IPS-18a (cell line): ENCODE measurements around the gene CHD5.

Experiments
- H3K27ac ChIP-seq: one replicate; pipeline ENCODE4 v1.5.1; 2013; ENCODE audit warnings: low read length
- H3K27me3 ChIP-seq: one replicate; pipeline ENCODE4 v1.6.1; 2013; ENCODE audit warnings: mild to moderate bottlenecking, low read length; ENCODE audit not compliant: control insufficient read depth, insufficient read depth
- H3K36me3 ChIP-seq: one replicate; pipeline ENCODE4 v1.6.1; 2013; ENCODE audit warnings: low read depth, low read length; ENCODE audit not compliant: control insufficient read depth
- H3K4me1 ChIP-seq: one replicate; pipeline ENCODE4 v1.6.1; 2013; ENCODE audit warnings: low read depth, low read length; ENCODE audit not compliant: control insufficient read depth
- H3K4me3 ChIP-seq: one replicate; pipeline ENCODE4 v1.5.1; 2013; ENCODE audit warnings: low read length
- H3K9ac ChIP-seq: one replicate; pipeline ENCODE4 v1.6.1; 2013; ENCODE audit warnings: mild to moderate bottlenecking, low read length, moderate library complexity
- H3K9me3 ChIP-seq: one replicate; pipeline ENCODE4 v1.6.1; 2013; ENCODE audit warnings: low read depth, low read length; ENCODE audit not compliant: control insufficient read depth

The CHD5 gene

DNA sequence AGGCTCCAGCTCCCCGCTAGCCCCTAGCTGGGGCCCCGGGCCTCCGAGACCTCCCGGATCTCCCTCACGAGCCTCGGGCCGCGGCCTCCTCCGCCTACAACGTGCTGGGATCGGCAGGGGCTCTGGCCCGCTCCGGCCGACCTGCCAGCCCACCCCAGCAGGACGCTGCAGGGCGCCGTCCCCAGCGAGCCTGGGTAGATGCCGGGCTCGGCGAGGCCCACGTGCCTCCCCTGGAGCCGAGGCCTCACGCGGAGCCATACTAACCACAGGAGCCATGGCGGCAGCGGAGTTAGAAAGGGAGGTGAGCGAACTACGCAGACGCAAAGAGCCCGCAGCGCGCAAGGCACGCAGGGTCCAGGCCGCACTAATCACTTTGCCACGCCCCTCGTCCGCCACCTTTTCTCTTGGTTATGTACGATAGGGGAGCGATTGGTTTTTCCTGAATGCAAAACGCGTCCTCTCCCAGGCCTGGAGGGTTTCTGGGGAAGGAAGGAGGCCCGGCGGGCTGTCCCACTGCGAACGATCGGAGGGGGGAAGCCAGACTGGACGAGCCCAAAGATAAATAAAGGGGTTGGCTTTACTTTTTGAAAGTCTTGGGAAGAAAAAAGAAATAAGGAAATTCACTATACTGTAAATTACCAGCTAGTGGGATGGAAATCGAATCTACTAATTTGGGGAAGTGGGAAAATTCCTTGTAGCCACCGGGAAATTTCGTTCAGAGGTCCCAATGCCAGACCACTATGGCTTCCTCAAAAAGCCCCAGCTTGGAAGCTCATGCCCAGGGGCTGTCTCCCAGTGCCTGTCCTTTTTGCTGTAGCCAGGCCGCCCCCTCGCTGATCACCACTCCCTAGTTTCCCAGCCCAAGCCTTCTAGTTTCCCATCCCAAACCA is 19.4 kb upstream of the CHD5 start, which contains the start of gene RPL22:
RPL22 (minus strand) TSS at position 298 of the 890 bp plus-strand sequence; CDS start at position 276, 22 bp downstream.
- Histone ChIP-seq H3K27me3 (no peaks in the 10 kb centered on the region), H3K27ac (peak within 1 kb of the TSS; percentile 80), H3K9ac (peak within 1 kb of the TSS; percentile 93), H3K9me3 (no peaks in the 10 kb centered on the region), H3K4me3 (peak within 1 kb of the TSS; percentile 86), H3K36me3 (peaks cover 21% of the 10 kb centered on the region), H3K4me1 (peaks cover 17% of the 10 kb centered on the region)

DNA sequence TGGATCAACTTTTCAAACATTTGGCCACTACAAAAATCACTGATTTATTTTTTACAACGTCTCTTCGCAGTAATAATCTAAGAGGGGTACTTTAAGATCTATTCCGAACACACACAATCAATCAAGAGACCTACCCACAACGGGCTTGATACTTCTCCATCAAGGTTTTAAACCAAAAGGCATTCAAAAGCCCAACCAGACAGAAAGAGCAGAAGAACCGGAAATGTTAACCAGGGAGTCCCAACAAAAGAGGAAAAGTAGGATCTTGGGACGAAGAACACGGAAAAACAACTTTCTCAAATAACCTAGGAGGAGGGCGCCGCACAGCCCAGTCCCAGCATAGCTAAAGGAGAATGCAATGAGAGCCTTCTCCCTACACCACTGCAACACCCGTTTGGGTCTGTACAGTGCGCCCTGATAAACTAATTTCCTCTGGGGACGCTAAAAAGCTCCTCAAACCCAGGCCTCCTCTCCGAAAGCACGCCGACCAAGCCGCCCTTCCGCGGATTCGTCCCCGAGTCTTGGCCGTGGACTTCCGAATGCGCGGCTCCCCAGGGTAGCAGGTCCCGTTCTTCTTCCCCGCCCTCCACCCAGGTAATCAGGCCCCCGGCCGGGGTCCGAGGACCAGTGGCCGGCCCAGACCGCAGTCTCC is 18.7 kb upstream of the CHD5 start:
- Histone ChIP-seq H3K27me3 (no peaks in the 10 kb centered on the region), H3K4me3 (peak overlapping the region; percentile 86), H3K4me1 (peaks cover 17% of the 10 kb centered on the region), H3K9me3 (no peaks in the 10 kb centered on the region), H3K27ac (peak overlapping the region; percentile 61), H3K9ac (peak overlapping the region; percentile 93), H3K36me3 (peaks cover 29% of the 10 kb centered on the region)

DNA sequence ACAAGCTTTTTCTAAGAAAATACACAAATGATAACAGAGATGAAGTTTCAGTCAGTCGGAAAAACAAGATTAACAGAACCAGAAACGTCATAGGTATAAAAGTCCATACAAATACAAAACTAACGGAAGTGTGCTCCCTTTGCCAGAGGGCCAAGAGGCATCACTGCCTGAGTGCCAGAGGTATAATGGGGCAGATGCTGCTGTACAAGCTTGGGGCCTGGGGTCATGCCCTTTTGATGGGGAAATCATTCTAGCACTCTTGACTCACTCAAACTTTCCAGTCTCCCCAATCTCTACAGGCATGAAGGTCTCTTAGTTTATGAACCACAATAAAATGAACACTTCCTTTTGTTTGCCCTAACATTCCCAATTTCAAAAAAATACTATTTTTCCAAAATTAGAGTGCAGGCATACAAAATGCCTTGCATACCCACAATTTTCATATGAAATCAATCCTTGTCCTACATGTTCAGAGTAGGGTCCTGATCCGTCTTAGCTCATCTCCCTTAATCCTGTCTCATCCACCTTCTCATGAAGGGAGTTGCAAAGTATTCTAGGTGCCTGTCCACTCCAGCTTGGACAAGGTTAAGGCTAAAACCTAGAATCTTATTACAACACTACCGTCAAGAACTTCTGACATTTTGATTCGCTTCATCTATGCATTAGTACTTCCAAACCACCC is 17.8 kb upstream of the CHD5 start:
- H3K9ac ChIP-seq, result peak overlapping the region; percentile 93
- H3K27me3 ChIP-seq, result no peaks in the 10 kb centered on the region
- peaks cover 17% of the 10 kb centered on the region for H3K4me1 ChIP-seq
- peaks cover 38% of the 10 kb centered on the region for H3K36me3 ChIP-seq
- H3K27ac ChIP-seq, result peak overlapping the region; percentile 2
- no peaks in the 10 kb centered on the region for H3K9me3 ChIP-seq
- peak overlapping the region; percentile 86 for H3K4me3 ChIP-seq

DNA sequence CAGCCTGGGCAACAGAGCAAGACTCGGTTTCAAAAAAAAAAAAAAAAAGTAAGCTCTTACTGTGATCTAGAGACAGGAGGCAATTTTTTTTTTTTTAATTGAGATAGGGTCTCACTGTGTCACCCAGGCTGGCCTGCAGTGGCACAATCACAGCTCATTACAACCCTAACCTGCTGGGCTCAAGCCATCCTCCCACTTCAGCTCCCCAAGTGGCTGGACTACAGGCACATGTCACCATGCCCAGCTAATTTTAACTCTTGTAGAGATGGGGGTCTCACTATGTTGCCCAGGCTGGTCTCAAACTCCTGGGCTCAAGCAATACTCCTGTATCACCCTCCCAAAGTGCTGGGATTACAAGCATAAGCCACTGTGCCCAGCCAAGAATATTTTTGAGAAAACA is 11.8 kb upstream of the CHD5 start:
- Histone ChIP-seq H3K4me1 (no peaks in the 10 kb centered on the region), H3K4me3 (no peak overlapping the region), H3K27ac (no peak overlapping the region), H3K9me3 (no peaks in the 10 kb centered on the region), H3K9ac (no peak overlapping the region), H3K27me3 (no peaks in the 10 kb centered on the region), H3K36me3 (peaks cover 78% of the 10 kb centered on the region)

- H3K27me3 ChIP-seq, result no peaks in the 10 kb centered on the region
- no peak overlapping the region for H3K27ac ChIP-seq
- peaks cover 5% of the 10 kb centered on the region for H3K4me1 ChIP-seq
- peaks cover 70% of the 10 kb centered on the region for H3K36me3 ChIP-seq
- no peaks in the 10 kb centered on the region for H3K9me3 ChIP-seq
- H3K9ac ChIP-seq, result no peak overlapping the region
- no peak overlapping the region for H3K4me3 ChIP-seq
These were observed 8.3 kb upstream of the CHD5 start for GRCh38 chr1:6188466-6188865.

DNA sequence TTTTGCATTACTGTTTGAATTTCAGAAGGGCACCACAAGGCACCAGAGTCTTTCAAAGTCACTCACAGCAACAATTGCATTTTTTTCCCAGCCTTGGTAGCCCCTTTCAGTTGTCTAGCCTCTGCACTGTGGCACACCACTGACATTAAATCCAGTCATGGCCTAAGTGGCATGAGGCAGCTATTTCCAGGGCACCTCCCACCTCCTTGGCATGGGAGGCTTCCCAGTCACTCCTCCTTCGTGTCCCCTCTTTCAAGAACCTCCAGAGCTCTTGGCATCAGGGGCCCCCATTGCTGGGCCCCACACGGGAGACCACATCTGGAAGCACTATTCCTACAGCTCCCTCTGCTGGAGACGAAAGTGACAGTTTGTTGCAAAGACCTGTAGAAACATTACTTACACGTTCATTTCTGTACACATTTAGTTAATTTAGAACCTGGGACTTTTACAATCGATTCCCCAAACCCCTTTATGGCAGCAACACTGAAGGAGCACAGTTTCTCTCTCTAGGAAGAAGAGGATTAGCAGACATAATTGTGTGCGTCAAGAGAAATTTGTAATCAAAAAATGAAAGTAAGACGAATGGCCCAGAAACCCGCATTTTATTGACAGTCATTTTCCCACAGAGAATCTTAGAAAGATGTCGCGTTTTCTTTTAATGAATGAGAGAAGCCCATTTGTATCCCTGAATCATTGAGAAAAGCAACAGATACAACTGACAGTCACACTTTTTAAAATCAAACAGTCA is 5.7 kb upstream of the CHD5 start:
- peaks cover 49% of the 10 kb centered on the region for H3K36me3 ChIP-seq

DNA sequence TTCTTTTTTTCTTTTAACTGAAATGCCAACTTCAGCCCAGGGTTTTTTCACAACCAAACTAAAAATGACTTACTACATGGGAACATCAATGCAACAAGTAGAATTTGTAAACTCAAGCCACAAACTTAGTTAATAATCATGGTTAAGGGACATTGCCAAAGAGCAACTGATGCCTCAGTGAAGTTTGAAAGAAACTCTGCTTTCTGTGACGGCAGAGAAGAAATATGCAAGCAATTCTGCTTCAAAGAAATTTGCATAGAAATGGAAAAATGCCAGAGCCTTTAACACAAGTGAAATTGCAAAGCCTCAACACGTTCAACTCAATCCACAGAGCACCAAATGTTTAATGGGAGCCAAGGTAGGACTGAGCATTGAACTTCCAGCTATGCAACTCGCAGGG is 5.0 kb upstream of the CHD5 start:
- Histone ChIP-seq H3K27ac (no peak overlapping the region), H3K4me3 (no peak overlapping the region), H3K9ac (no peak overlapping the region), H3K36me3 (peaks cover 42% of the 10 kb centered on the region), H3K4me1 (peaks cover 11% of the 10 kb centered on the region), H3K27me3 (peaks cover 30% of the 10 kb centered on the region), H3K9me3 (no peaks in the 10 kb centered on the region)

More for the DNA sequence above, 5.7 kb upstream of the CHD5 start:
- Histone ChIP-seq H3K9me3 (no peaks in the 10 kb centered on the region), H3K4me3 (no peak overlapping the region), H3K27me3 (peaks cover 23% of the 10 kb centered on the region), H3K27ac (no peak overlapping the region), H3K4me1 (peaks cover 11% of the 10 kb centered on the region), H3K9ac (no peak overlapping the region)

DNA sequence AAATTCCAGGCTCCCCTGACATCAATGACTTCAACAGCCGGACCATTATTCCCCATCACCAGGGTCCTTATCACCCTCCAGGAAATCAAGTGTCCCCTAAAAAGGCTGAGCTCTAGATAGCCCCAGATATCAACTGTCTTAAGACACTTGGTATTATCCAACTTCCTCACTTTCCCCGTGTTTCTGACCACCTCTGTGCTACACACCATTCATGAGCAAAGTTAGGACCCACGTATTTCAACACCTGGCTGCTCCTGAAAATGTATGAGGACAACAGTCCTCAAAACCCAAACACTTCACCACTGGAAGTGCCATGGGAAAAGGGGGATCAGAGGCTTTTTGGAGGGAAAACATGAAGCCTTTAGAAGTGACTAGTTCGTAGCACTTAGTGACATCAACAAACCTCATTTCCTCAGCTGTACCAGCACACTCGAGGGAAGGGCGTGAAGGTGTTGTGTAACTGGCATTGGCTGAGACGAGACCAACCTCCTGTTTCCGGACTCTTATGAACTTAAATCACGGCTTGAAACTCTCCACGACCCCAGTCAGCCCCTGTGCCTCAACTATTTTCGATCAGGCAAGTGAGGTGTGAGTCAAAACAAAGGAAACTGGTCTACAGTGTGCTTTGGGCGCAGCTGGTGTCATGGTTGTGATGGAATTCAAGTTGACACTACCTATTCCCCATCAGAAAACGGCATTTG is 4.1 kb upstream of the CHD5 start:
- Histone ChIP-seq H3K4me1 (peaks cover 11% of the 10 kb centered on the region), H3K4me3 (no peak overlapping the region), H3K36me3 (peaks cover 37% of the 10 kb centered on the region), H3K27ac (no peak overlapping the region), H3K9ac (no peak overlapping the region), H3K27me3 (peaks cover 32% of the 10 kb centered on the region), H3K9me3 (no peaks in the 10 kb centered on the region)

- H3K27me3 ChIP-seq, result peaks cover 39% of the 10 kb centered on the region
- peaks cover 11% of the 10 kb centered on the region for H3K4me1 ChIP-seq
- no peak overlapping the region for H3K27ac ChIP-seq
- H3K9me3 ChIP-seq, result no peaks in the 10 kb centered on the region
- H3K4me3 ChIP-seq, result no peak overlapping the region
- no peak overlapping the region for H3K9ac ChIP-seq
- H3K36me3 ChIP-seq, result peaks cover 30% of the 10 kb centered on the region
These were observed 3.4 kb upstream of the CHD5 start for GRCh38 chr1:6183520-6183989.

- Histone ChIP-seq H3K27me3 (peaks cover 61% of the 10 kb centered on the region), H3K4me3 (no peak overlapping the region), H3K4me1 (peaks cover 11% of the 10 kb centered on the region), H3K9me3 (no peaks in the 10 kb centered on the region), H3K9ac (no peak overlapping the region), H3K36me3 (peaks cover 17% of the 10 kb centered on the region), H3K27ac (no peak overlapping the region)
These were observed 1.2 kb upstream of the CHD5 start for GRCh38 chr1:6181347-6181770.
